NCI-H345 (cell line): ENCODE data around the gene FYB1.
"Not testable (repeated sequence)": the region's sequence is repeated elsewhere in the genome, so short reads cannot be mapped to it uniquely, and the experiment has no call there.

Source experiments
- DNase-seq: peaks from one replicate; lab custom pipeline; 2025; lab: John Stamatoyannopoulos, UW

FYB1 gene

DNA sequence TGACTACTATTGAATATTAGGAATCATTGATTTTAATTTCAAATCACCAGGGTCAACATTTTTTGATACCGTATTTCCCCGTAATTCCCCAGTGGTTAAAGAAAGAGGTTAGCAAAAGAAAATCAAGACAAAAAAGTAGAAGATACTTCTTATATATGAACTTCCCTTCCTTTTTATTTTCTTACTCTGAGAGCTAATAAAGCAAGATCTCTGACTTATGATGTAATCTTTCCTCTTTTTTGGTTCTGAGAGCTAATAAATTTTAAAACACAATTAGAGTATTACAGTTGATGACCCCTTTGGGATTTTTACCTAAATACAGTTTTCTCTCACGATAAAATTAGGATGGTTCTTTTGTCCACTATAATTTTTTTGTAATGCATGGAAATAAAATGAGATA, 9.2 kb upstream of the FYB1 start:
- DNase-seq: no peak

DNA sequence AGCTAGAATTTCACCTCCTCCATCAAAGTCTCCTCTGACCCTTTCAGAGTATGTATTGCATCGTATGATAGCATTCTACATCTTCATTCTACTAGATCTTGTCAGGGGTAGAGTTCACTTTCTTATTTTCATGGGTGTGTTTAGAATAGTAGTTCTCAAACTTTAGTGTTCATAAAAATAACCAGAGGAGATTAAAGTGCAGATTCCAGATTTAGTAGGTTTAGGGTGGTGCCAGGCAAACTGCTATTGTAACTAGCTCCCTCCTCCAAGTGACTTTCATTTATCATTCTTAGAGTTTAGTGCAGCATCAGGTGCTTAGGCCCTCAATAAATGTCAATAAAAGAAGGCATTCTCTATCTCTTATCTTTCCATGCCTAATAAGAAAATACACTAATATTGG, 7.2 kb upstream of the FYB1 start:
- no peak for DNase-seq

DNA sequence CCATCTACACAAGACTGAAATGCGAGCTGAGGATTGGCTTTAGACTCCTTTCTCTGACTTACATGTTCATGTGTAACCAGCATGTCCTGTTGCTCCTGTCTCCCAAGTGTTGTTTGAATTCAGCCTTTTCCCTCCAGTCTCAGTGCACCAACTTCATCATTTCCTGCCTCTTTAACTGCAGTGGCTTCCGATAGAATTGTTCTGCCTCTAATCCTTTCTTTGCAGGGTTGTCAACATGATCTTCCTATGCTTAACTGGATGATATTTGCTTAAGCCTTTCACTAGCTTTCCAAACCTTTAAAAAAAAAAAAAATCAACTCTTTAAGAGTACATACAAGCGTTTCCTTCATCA, 6.7 kb upstream of the FYB1 start:
- no peak for DNase-seq

DNA sequence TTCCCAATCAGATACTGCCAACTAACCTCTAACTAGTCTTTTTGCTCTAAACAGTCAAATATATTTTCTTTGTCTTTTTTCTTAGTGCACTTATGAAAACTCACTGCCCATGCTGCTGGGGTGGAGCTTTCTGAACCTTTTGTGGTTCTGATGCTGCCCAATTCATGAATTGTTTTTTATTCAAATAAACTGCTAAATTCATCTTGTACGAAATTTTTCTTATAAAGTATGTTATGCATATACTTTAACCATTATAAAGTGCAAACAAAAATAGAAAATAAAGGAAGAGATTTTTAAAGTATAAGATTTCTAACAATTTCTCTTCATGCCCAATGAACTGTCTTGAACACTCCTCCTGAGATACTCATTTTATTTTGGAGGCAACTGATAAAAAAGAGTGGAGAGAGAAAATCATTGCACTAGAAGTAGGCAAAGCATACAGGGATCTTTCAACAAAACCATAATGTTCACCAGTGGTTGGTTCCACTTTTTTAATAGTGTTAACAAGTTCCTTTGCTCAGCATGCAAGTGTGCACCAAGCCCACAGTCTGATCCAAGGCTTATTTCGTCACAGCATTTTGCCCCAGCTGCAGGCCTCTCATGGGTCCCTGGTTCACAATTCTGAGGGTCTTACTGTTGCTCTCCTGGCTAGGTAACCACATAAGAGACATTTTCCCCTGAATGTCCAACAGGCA, 6.2 kb upstream of the FYB1 start:
- no peak for DNase-seq

DNA sequence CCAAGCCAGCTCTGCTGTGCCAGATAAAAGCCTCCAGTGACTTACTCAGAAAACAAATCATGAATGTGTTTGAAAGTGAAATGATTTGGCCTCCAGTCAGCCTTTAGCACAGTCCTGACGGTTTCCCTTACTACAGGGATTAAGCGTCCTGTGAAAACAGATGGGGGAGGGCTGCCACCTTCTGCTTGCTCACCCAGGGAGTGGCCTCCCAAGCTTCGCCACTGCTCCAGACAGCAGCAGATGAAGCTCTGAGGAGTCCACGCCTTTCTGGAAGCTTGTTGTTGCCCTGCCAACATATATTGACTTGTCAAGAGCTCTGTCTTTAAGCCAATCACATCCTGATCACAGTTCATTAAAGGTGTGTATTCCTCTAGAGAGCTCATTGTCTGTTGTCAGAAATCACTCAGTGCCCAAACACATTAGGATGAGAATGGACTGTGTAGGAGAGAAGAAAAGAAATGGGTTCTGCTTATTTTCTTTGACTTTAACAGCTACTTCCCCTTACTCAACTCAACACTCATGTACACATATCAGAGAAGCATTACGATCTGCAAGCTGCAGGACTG, 4.9 kb upstream of the FYB1 start:
- no peak for DNase-seq

DNA sequence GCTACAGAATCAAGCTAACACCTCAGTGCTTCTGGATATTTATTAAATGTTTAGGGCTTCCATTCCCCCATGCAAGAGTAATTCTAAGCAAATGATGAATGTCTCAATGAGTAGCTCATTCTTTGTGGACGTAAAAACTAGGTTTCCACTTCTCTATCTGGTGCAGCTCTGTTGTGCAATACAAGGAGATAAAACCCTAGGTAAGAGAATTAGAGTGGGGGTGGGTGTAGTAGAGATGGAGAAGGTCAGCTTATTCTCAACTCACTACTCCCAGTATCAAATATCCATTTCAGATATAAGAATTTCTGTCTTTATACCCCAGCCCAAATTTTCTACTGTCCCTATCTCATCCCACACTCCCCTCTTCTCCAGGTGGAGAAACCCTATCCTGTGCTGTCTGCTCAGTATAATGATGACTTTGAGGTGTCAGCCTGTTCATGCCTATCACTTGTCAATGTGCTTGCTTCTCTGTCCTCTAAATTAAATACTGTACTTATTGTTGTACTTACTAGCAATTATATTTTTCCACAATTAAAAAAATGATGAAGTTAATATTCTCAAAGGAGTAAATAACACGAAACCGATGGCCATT, 4.3 kb upstream of the FYB1 start:
- no peak for DNase-seq

DNA sequence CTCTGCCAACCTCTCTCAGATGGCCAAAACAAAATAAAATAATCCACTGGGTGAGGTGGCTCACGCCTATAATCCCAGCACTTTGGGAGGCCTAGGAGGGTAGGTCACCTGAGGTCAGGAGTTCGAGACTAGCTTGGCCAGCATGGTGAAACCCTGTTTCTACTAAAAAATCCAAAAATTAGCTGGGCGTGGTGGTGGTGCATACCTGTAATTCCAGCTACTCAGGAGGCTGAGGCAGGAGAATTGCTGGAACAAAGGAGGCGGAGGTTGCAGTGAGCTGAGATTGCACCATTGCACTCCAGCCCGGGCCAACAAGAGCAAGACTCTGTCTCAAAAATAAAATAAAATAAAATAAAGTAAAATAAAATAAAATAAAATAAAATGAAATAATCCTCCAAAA, 2.3 kb upstream of the FYB1 start:
- DNase-seq: not testable (repeated sequence)

DNA sequence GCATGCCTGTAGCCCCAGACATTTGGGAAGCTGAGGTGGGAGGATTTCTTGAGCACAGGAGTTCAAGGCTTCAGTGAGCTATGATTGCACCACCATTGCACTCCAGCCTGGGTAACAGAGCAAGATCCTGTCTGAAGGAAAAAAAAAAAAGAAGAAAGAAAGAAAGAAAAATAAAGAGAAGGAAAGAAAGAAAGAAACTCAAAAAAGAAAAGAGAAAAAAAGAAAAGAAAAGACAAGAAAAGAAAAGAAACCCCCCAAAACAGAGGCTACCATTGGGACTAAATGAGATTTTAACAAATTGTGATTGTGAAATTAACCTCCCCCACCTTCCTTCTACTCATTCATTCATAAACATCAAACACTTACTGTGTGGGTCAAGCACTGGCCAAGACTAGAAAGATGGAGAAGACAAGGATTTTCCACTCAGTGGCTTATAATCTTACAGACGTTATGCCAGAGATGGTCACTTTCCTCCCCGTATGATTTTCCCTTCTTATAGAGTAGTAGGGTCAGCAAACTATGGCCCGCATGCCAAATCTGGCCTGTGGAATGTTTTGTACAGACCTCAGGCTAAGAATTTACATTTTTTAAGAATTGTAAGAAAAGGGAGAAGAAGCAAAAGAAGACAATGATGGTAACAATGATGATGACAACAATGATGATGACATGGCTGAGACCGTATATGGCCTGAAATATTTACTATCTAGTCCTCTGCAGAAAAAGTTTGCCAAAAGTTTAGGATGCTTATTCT, 1.1 kb upstream of the FYB1 start:
- DNase-seq: no peak

DNA sequence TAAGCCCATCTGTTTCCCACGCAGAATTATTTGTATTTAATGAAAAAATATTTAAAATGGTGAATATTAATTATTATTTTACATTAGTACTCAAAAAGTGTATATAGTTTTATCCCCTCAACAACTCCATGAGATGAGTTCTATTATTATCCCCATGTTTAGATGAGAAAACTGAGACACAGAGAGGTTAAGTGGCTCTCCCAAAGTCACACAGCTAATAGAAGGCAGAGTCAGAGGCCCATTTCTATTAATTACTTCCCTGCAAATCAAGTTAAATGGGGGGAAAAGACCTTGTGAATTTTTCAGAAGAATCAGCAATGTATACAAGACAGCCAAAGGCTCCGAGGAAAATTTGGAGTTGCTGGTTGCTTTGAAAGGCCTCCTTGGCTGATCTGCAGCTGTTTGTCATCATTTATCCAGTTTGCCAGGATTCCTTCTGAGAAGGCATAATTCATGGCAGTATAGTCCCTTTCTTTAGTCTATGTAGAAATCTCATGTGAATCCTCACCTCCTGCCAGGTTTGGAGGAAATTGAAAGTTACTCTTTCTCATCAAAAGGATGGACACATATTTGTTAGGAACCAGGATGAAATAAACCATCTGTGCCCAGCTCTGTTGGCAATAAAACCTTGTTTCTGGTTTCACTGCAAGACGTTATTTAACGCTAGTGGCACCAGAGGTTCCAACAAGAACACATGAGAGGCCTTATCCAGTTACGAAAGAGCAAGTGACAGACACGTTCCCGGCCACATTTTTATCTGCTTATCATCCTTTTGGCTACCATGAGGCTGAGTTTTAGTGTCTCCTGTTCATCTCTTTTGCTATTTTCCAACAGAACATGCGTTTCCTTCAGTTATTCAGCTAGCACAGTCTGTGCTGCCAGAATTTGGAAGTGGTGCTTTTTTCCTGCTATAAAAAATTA, 621 bp downstream of the FYB1 start:
- no peak for DNase-seq

DNA sequence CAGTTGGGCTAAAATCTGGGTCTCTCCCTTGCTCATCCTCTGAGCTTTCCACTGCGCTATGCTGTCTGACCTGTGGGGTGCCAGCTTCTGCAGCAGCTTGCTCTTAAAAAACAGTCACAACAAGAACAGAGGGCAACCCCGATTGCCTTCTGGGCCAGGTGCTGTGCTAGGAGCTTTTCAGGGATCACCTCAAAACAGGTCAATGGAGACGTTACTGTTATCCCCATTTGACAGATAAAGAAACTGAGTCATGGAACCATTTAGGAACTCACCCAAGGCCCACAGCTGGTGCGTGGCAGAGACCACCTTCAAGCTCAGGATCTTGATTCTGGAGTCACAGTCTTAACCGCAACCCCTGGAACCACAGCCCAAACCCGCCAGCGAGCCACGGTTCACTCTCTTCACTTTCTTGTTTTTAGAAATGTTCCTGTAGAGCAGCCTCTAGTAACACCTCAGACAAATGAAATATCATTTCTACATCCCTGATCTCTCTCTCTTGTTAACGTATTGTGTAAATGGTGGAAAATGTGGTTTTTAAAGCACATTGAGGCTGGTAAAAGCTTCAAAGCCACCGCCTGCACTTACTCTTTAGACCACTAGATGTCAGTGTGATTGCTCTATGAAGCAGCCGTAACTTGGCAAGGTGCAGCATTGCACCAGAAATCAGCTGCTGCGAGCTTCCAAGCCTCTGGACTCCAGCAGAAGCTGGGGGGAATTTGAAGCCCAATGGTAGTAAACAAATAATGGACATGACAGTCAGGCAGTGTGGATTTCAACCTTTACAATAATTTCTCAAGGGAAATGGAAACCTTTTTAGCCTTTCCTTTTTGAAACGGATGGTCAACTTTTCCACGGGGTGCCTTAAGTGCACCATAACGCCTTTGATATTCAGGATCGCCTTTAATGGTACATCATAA, 1.7 kb downstream of the FYB1 start:
- DNase-seq: peak; percentile 40

DNA sequence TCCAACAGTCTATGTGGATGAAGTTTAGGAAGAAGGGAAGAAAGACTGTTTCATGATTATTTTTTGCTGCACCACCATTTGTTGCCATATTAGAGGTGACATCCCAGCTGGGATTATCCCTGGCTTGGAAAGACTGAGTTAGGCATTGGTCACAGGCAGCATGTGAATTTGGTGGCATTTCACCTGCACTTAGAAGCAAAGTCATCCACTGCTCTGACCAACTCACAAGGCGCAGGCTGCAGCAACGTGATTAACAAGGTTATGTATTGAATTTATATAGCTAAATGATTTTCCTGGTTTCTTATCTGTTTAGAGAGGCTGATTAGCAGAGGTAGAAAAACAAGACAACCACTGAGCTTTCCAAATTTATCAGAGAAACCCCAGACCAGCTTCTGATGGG, 2.7 kb downstream of the FYB1 start:
- no peak for DNase-seq

DNA sequence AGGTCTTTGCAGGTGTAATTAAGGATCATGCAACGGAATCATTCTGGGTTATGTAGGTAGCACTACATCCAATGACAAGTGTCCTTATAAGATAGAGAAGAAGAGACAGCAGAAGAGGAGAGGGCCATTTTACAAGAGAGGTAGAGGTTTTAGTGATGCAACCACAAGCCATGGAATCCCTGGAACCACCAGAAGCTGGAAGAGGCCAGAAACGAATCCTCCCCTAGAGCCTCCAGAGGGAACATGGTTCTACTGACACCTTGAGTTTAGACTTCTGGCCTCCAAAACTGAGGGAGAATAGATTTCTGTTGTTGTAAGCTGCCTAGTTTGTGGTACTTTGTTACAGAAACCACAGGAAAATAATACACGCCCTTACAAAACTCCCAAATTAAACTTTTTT, 3.5 kb downstream of the FYB1 start:
- DNase-seq: no peak

DNA sequence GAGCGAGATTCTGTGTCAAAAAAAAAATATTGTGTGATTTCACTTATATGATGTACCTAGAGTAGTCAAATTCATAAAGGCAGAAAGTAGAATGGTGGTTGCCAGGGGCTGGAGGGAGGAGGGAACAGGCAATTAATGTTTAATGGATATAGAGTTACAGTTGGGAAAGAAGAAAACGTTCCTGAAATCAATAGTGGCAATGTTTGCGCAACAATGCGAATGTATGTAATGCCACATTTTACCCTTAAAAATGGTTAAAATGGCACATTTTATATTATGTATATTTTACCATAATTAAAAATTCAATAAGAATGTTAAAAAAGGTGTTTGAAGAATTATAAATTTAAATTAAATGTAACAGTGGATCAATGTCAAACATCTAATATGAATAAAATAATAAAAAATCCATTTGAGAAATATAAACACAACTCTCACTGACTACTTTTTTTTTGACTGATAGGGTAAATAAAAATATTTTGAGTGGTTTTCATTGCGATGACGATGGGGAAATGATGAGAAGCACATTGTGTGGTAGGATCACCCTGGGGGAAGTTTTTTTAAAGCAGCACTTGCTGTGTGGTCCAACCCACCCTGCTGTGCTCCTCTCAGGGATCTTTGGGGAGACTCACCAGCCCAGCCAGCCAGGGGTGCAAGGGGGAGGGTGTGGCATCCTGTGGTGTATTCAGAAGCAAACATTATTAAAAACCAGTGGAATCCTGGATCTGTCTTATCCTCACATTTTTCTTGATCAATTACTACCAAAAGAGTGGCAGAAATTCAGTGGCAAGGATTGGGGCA, 4.3 kb downstream of the FYB1 start:
- DNase-seq: no peak

DNA sequence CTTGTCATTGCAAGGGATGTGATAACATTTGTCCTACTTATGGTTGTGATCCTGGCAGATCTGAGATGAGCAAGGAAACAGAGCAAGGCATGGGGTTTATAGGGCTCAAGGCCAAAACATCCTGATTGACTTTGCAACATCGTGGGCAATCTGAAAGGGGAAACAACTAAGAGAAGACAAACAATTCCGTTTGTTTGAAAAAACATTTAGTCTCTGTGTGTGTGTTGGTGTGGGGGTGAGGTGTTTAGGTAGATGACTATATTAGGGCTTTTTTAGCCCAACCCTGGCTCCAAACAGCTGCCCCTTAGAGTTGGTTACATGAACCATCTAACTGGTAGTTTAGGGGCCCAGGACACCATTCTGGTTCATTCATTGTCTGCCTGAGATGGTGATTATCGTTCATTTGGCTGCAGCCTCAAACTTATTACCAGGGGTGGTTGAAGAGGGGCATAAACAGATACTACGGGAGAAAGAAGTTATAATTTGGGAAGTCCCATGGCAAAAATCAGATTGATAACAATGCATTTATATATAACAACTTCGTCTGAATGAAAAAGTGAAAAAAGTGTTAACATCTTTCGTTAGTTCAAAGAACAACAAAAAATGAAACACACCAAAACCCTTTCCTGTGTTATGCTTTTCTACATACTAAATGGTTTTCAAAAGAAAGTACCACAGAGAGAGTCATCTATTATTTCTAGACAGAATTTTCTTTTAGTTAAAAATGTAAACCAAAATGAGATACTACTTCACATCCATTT, 5.7 kb downstream of the FYB1 start:
- no peak for DNase-seq

DNA sequence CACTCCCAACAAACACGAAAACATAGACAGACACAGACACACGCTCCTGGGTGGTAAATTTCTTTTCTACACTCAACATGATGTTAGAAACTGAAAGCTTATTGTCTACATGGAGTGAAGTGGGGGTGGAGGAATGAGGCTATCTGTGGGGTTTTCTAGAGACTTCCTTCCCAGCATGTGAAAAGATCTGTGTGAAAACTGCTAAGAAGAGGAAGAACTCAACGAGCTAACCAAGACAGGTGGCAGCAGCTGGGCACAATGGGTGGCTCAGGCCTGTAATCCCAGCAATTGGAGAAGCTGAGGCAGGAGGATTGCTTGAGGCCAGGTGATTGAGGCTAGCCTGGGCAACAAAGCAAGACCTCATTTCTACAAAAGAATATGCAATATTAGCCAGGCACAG, 7.6 kb downstream of the FYB1 start:
- no peak for DNase-seq

DNA sequence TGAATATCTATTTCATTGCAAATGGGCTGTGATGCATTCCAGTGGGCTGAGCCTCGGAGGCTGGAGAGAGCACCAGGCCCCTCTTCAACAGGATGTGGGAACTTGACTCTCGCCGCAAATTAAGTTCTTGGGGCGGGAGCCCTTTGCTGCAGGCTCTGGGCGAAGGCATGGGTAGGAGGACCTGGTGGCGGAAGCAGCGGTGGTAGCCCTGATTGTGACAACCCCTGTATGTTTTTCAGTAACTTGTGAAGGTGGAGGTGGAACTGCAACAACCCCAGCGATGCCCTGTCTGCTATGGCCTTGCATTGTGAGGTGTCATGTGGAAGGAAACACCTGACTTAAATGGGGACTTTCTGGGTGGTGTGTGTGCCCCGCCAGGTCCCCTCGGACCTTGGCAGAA, 9.4 kb downstream of the FYB1 start:
- no peak for DNase-seq

DNA sequence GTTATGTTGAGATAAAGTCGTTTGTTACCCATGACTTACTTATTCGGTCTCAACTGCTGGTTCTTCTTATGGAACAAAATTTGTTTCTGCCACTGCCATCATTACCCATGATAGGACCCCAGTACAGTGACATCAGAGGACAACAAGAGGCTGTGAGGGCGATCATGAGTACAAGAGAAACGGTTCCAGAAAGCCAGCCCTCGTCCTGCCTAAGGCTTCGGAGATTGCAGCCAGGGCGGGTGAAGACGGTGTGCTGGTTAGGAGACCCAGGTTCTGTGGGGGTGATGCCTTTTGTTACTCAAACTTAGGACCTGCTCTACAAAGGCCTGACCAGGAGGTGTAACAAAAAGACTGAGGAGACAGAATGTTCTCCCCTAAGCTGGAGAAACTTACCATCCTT, 10.9 kb downstream of the FYB1 start:
- DNase-seq: no peak

DNA sequence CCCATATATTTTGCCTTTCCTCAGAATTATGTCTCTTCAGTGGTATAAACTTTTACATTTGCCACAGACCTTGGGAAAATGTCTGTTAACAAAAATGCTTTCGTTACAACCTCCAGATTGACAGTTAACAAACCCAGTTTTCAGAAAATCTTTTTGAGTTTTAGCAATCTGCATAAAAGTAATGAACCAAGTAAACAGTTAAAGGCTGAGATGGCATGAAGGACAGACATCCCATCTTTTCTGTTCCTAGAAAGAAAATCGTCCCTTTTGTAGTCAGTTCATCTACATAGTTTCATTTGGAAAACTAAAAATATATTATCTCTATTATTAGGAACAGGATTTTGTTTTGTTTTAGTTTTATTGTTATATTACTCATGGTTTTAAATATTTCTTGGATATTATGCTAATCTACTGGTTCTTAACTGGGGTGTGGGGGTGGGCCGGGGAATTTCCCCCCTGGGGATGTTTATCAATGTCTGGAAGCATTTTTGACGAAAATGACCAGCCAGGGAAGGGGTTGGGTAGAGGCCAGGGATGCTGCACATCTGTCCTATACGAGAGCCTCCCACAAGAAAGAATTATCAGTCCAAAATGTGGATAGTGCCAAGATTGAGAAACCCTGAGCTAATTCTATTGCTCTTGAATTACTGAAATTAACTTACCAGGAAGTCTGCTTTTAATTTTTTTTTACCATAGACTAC, 11.9 kb downstream of the FYB1 start:
- no peak for DNase-seq
